Ectodermal cell (in vitro differentiated cells): Measurements from ENCODE around the gene NOL8.

Experiments
- H3K27ac ChIP-seq: 2 replicates; pipeline ENCODE4 v1.7.0; 2013; ENCODE audit warnings: mild to moderate bottlenecking, low read depth, low read length; ENCODE audit not compliant: insufficient read depth, poor library complexity, severe bottlenecking
- H3K27me3 ChIP-seq: 2 replicates; pipeline ENCODE4 v1.7.0; 2013; ENCODE audit warnings: mild to moderate bottlenecking, low read length; ENCODE audit not compliant: insufficient read depth, control insufficient read depth, poor library complexity, severe bottlenecking
- H3K36me3 ChIP-seq: one replicate; pipeline ENCODE4 v1.7.0; 2013; ENCODE audit warnings: low read length; ENCODE audit not compliant: control insufficient read depth, insufficient read depth
- H3K4me1 ChIP-seq: one replicate; pipeline ENCODE4 v1.7.0; 2013; ENCODE audit warnings: low read length; ENCODE audit not compliant: control insufficient read depth, insufficient read depth
- H3K4me3 ChIP-seq: 2 replicates; pipeline ENCODE4 v1.7.0; 2013; ENCODE audit warnings: low read depth, low read length, control low read depth; ENCODE audit not compliant: insufficient read depth
- H3K9me3 ChIP-seq: 2 replicates; pipeline ENCODE4 v1.7.0; 2013; ENCODE audit warnings: mild to moderate bottlenecking, low read length, moderate library complexity; ENCODE audit not compliant: control insufficient read depth
- WGBS, 2 experiments: methylation state at CpG; one replicate each; pipeline ENCODE4 v1.1.7; 2013; ENCODE audit warnings: missing lambda C conversion rate in 2 of 2; 5-methylcytosine and 5-hydroxymethylcytosine counted together

NOL8 gene

DNA sequence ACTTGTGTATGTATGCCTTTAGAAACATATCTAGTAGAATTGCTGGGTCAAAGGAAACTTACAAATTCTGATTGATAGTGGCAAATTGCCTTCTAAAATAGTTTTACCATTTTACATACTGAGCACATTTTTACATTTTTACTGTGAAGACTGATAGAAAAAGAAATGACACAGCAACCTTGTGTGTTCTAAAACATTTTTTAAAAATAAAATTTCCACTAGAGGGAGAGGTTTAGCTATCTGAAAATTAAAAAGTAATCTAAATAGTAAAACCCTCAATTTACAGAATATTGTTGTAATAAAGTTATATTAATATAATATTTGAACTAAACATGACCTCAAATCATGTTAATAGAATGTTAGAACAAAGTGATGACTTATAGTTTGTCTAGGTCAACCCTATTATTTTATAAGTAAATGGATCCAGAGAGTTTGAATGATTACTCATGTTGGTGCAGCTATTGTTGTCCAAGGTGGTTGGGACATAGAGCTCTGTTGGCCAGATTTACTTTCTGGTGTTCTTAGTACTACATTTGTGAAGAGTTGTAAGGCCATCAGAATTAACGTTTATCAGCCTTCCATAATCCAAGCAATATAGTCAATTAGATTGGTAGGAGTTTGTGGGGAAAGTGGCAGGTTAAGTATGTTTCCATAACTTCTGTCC lies 17.8 kb upstream of the NOL8 start:
- no peaks in the 10 kb centered on the region for H3K4me1 ChIP-seq
- no peak overlapping the region for H3K27ac ChIP-seq
- peaks cover 3% of the 10 kb centered on the region for H3K36me3 ChIP-seq
- 86% methylated on average over 1 of the region's 1 CpG; no CpG with 5 or more reads in 1 of the 2 experiments for WGBS, 2 experiments
- no peaks in the 10 kb centered on the region for H3K27me3 ChIP-seq
- no peaks in the 10 kb centered on the region for H3K9me3 ChIP-seq
- H3K4me3 ChIP-seq = no peak overlapping the region

GRCh38 chr9:92341578-92341977 lies 16.4 kb upstream of the NOL8 start:
- WGBS, 2 experiments = 97 to 98% methylated on average over 1 of the region's 1 CpG
- H3K4me3 ChIP-seq = no peak overlapping the region
- H3K9me3 ChIP-seq = no peaks in the 10 kb centered on the region
- H3K27me3 ChIP-seq = no peaks in the 10 kb centered on the region
- H3K4me1 ChIP-seq = no peaks in the 10 kb centered on the region
- H3K27ac ChIP-seq = no peak overlapping the region
- peaks cover 3% of the 10 kb centered on the region for H3K36me3 ChIP-seq

DNA sequence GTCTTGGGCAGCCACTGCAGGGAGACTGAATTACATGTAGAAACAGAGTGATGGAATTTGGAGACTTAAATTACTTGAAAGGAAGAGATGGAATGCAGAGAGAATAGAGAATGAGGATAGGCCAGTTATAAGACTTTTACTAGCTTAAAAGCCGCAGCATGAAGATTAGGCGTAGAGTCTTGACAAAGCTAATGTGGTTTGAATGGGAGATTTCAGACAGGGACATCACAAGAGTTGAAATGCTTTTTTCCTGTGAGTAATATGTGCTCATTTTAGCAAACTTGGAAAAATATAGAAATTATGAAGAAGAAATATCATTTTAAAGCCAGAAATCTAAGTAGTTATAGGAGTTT lies 8.1 kb upstream of the NOL8 start:
- 95 to 98% methylated on average over 2 of the region's 2 CpGs for WGBS, 2 experiments
- no peaks in the 10 kb centered on the region for H3K9me3 ChIP-seq
- H3K27ac ChIP-seq = no peak overlapping the region
- H3K4me1 ChIP-seq = no peaks in the 10 kb centered on the region
- H3K36me3 ChIP-seq = no peaks in the 10 kb centered on the region
- H3K4me3 ChIP-seq = no peak overlapping the region
- H3K27me3 ChIP-seq = no peaks in the 10 kb centered on the region

DNA sequence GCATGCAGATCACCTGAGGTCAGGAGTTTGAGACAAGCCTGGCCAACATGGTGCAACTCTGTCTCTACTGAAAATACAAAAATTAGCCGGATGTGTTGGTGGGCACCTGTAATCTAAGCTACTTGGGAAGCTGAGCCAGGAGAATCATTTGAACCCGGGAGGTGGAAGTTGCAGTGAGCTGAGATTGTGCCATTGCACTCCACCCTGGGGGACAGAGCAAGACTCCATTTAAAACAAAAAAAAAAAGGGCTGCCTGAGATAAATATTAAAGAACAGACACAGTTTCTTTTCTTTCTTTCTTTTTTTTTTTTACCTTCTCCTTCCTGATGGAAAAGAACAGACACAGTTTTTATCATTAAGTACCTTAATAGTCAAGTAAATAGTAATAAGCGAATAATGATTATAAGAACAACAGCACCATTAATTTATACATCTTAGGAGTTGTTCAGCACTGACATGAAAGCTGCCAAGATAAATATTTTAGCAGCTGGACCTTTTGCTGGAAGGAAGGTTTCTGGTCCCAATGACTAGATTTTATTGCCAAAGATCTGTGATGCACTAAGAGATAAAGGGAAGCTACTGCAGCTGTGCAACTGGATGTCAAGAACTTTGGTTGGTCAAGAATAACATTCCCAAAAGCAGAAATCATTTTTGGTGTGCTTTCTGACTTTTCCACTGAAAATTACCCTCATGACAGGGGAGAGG lies 7.6 kb upstream of the NOL8 start:
- no peak overlapping the region for H3K27ac ChIP-seq
- 91 to 100% methylated on average over 2 of the region's 3 CpGs for WGBS, 2 experiments

DNA sequence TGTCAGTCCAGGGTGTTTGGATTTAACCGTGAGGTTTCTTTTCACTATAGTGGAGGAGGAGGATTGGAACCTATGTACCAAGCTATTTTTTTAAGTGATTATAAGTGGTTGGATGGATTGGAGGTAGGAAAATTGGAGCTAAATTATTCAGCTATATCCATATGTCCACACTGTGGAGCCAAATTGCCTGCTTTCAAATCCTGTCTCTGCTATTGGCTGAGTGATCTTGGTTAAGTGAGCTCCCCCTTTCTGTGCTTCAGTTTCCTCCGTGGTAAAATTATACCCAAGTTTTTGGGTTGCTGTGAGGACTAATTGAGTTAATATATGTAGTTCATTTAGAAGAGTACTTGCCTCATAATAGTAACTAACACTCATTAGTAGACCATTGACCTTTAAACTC lies 3.1 kb upstream of the NOL8 start:
- 94% methylated on average over 1 of the region's 2 CpGs for WGBS, 2 experiments
- no peaks in the 10 kb centered on the region for H3K27me3 ChIP-seq

More for the DNA sequence above, 7.6 kb upstream of the NOL8 start:
- H3K9me3 ChIP-seq = no peaks in the 10 kb centered on the region
- H3K4me3 ChIP-seq = no peak overlapping the region
- H3K4me1 ChIP-seq = no peaks in the 10 kb centered on the region
- H3K36me3 ChIP-seq = no peaks in the 10 kb centered on the region
- H3K27me3 ChIP-seq = no peaks in the 10 kb centered on the region

GRCh38 chr9:92327283-92327850 lies 2.2 kb upstream of the NOL8 start:
- Histone ChIP-seq H3K27ac (no peak overlapping the region), H3K27me3 (no peaks in the 10 kb centered on the region), H3K36me3 (peaks cover 8% of the 10 kb centered on the region), H3K4me3 (no peak overlapping the region), H3K9me3 (no peaks in the 10 kb centered on the region), H3K4me1 (peaks cover 4% of the 10 kb centered on the region)
- 68 to 80% methylated on average over 1 to 2 of the region's 2 CpGs for WGBS, 2 experiments

More for the DNA sequence above, 3.1 kb upstream of the NOL8 start:
- H3K4me1 ChIP-seq = peaks cover 4% of the 10 kb centered on the region
- no peaks in the 10 kb centered on the region for H3K36me3 ChIP-seq
- H3K4me3 ChIP-seq = no peak overlapping the region
- no peaks in the 10 kb centered on the region for H3K9me3 ChIP-seq
- no peak overlapping the region for H3K27ac ChIP-seq

DNA sequence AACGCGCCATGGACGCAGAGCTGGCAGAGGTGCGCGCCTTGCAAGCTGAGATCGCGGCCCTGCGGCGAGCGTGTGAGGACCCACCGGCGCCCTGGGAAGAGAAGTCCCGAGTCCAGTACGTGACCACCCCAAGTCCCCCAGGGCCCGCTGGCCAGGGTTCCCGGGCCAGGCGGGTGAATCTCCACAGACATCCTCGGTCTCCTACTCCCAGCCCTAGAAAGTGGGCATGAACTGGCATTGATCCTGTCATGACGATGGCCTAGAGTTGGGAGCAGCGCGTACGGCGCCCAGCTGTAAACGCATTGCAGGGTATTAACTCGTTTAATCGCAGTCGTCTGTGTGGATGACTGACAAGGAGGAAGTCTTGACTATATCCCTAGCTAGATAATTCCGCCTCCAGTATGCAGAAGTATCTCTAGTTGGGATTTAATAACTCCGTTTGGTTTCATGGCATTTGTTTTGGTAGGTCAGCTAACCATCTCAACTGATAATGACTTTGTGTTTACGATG lies 896 bp upstream of the NOL8 start:
- H3K9me3 ChIP-seq = no peaks in the 10 kb centered on the region
- 5 to 6% methylated on average over 30 of the region's 30 CpGs for WGBS, 2 experiments
- H3K27ac ChIP-seq = peak overlapping the region; percentile 93
- peaks cover 10% of the 10 kb centered on the region for H3K36me3 ChIP-seq
- H3K4me1 ChIP-seq = peaks cover 4% of the 10 kb centered on the region
- peak overlapping the region; percentile 72 for H3K4me3 ChIP-seq
- H3K27me3 ChIP-seq = no peaks in the 10 kb centered on the region

DNA sequence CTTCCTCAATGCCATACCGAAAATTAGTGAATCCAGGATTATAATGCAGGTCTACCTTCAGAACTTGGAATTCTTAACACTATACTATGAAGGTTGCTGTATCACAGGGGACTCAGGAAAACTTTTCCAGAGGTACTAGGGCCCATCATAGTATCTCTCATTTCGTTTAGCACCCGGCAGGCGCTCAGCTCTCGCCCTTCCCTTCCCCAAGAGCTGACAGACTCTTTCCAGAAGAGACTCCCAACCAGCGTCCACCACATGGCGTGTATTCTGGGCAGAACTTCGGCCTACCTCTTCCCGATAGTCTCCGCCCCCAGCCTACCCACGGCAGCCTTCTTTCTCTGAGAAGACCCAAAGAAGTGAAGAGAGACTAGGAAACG lies 271 bp downstream of the NOL8 start:
- Histone ChIP-seq H3K9me3 (no peaks in the 10 kb centered on the region), H3K27me3 (no peaks in the 10 kb centered on the region), H3K4me3 (peak overlapping the region; percentile 72), H3K4me1 (peaks cover 4% of the 10 kb centered on the region), H3K27ac (no peak overlapping the region), H3K36me3 (peaks cover 16% of the 10 kb centered on the region)
- WGBS, 2 experiments = 0% methylated on average over 12 of the region's 12 CpGs

DNA sequence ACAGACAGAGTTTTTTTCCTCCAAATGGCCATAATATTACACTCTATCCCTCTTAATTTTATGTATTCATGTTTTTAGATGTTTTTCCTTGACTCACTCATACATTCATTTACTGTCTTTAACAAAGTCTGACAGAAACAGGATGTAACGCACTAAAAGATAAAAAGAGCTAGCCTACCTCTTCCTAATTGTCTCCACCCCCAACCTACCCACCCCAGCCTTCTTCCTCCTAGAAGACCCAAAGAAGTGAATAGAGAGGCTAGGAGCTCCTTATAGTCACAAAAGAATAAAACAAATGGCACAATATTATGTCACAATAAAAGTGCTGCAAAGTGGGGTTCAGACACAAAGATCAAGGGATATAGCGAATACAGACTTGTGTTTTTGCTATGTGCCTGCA lies 719 bp downstream of the NOL8 start:
- H3K27ac ChIP-seq = no peak overlapping the region
- peaks cover 19% of the 10 kb centered on the region for H3K36me3 ChIP-seq
- no peaks in the 10 kb centered on the region for H3K9me3 ChIP-seq
- H3K4me3 ChIP-seq = peak overlapping the region; percentile 72
- H3K27me3 ChIP-seq = no peaks in the 10 kb centered on the region
- WGBS, 2 experiments = 40 to 65% methylated on average over 2 of the region's 2 CpGs
- peaks cover 4% of the 10 kb centered on the region for H3K4me1 ChIP-seq

- 93 to 98% methylated on average over 5 of the region's 5 CpGs for WGBS, 2 experiments
- Histone ChIP-seq H3K9me3 (no peaks in the 10 kb centered on the region), H3K4me1 (no peaks in the 10 kb centered on the region), H3K27me3 (no peaks in the 10 kb centered on the region), H3K27ac (no peak overlapping the region), H3K36me3 (peaks cover 35% of the 10 kb centered on the region), H3K4me3 (no peak overlapping the region)
These were observed 9.7 kb downstream of the NOL8 start for GRCh38 chr9:92315456-92315855.
